ENCODE measurements around the gene SLC25A51.
"Not testable (repeated sequence)": the region's sequence is repeated elsewhere in the genome, so short reads cannot be mapped to it uniquely, and the experiment has no call there.

Gene SLC25A51

DNA sequence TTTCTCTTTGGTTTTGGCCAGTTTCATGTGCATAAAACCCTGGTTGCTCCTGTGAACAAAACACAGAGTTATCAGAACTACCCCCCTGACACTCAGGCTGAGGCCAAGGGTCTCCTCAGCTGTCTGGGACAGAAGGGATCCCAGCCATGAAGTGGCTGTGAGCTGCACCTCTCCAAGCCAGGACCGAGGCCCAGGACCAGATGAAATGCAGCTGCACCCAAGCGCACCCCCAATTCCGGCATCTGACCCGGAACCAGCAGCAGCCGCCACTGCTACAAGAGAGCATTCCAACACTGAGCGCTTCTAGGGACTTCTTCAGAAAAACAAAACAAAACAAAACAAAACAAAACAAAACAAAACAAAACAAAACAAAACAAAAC is 16.0 kb upstream of the SLC25A51 start:
- no peak for DNase-seq (ENCODE audit: low read depth)

GRCh38 chr9:37919246-37919955 is 15.5 kb upstream of the SLC25A51 start:
- DNase-seq (ENCODE audit: low read depth) = no peak

DNA sequence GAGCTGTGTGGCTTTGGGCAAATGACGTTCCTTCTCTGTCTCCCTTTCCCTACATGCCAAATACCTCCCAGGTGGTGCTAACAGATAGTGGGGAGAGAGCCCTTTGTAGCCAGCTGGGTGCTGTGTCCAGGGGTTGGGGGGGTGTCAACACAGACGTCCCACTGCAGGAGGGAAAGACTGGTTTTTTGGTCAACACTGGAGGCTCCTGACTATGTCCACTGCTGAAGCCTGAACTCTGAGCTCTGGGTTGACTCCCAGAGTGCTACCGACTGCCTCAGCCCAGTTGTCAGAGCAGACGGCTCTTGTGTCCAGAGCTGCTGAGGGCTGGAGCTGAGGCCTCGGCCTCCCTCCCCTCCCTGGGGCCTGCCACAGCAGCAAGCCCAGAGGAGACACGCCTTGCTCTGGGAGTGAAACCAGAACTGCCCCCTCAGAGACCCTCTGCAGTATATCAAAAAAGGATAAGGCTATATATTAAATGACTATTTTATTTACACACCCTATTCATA is 14.8 kb upstream of the SLC25A51 start:
- DNase-seq (ENCODE audit: low read depth) = no peak

- no peak for DNase-seq (ENCODE audit: low read depth)
Observed at GRCh38 chr9:37917801-37918664, 14.1 kb upstream of the SLC25A51 start.

GRCh38 chr9:37917313-37917731 is 13.4 kb upstream of the SLC25A51 start:
- DNase-seq (ENCODE audit: low read depth) = no peak

DNA sequence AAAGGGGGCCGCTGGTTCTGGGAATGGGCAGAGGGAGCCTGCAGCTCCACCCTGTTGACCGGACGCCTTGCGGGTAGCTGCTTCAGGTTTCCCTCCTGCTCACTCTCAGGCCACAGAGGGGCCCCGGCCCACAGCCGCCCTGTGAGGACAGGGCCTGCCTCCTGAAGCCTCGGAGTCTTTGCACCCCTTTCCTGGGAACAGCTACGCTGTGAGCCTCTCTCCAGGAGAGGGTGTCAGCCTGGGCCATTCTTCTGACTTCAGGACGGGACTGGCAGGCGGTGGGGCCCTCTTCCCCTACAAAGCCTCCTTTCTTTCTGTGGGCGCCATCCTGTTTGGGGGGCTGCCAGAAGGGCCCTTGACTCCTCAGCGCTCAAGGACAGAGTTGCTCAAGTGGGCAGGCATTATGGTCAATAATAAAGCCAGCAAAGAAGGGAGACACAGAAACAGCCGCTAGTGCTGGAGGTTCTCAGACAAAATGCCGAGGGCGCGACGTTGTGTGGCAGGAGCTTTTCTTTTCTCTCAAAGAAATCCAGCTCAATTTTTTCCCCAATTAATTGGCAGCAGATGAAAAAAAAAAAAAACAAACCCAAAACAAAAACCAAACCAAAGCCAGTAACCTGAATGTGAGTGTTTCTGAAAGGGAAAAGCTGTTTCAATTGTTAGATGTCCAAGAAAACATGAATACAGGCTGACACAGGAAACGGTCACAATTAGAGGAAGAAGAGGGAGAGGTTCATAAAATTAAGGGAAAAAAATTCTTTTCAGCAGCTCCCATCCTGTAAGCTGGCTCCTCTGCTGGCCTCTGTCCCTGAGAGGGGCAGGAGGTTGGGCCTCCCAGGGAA is 12.8 kb upstream of the SLC25A51 start:
- DNase-seq (ENCODE audit: low read depth) = no peak

DNA sequence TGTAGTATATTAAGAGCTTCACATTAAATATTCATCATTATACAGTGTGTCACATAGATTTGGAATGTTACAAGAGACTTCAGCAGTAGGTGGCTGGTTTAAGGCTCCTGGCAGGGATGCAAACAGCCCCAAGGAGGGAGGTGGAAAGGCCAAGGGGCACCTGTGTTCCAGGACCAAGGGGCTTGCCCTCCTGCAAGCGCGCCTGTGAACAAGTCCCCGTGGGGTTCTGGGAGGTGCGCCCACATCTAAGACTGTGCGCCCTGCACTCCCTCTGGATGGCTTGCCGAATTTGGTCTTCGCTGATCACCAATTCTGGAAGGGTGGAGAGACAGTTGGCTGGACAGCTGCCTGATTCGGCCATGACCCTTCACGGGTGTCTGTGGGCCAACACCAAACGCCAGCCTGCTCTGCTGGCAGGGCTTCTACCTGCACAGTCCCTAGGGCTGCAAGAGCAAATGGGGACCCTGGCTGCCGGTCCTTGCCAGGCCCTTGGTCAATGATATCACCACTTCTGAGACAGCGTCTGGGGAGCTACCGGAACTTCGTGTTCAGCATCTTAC is 12.1 kb upstream of the SLC25A51 start:
- no peak for DNase-seq (ENCODE audit: low read depth)

- no peak for DNase-seq (ENCODE audit: low read depth)
Observed at GRCh38 chr9:37914701-37915358, 10.9 kb upstream of the SLC25A51 start.

DNA sequence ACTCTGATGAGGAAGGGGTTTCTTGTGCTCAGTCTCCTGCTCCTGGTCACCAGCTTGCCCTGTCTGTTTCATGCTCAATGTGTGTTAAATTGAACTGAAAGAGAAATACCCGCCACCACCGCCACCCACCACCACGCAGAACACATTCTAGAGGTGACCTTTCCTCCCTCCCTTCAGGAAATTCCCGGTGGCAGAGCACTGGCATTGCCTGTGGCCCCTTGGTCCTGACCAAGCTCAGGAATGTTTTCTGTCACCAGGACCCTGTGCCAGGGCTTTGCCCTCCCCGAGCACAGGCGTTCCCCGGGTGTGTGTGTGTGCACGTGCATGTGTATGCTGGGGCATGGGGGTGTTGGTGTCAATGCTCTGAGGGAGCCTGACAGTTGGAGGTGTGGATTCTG is 10.2 kb upstream of the SLC25A51 start:
- no peak for DNase-seq (ENCODE audit: low read depth)

GRCh38 chr9:37913480-37914153 is 9.7 kb upstream of the SLC25A51 start:
- peak; percentile 90 for DNase-seq (ENCODE audit: low read depth)

DNA sequence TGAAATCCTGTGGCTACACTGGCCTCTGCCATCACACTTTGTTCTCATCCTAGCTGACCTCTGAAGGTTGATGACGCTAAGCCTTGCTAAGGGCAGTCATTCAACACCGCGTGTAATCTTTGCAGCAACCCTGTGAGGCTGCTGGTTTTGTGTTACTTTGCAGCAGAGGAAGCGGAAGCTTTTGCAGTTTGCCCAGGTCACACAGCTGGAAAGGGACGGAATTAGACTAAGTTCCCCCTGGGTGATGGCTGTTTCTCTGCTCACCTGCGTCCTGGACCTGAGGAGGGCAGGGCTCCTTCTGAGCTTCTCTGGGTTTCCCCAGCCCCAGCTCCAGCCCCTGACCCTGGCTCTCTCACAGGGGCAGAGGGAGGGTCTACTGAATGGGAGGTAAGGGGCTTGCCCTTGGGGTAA is 7.3 kb upstream of the SLC25A51 start:
- no peak for DNase-seq (ENCODE audit: low read depth)

DNA sequence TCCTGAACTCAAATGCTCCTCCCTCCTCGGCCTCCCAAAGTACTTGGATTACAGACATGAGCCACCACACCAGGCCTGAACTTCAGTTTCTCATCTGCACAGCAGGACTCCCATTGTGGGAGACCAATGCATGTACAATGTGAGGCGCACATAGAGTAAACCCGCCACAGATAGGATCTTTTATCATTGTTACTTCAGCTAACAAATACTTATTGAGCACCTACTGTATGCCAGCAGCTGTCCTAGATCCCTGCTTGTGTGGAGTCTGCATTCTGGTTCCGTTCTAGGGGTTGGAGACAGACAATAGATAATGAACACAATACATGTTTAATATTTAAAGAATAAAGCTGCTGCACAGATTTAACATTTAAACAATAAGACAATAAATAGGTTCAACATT is 6.3 kb upstream of the SLC25A51 start:
- DNase-seq (ENCODE audit: low read depth) = no peak

GRCh38 chr9:37909836-37910235 is 5.9 kb upstream of the SLC25A51 start:
- not testable (repeated sequence) for DNase-seq (ENCODE audit: low read depth)

DNA sequence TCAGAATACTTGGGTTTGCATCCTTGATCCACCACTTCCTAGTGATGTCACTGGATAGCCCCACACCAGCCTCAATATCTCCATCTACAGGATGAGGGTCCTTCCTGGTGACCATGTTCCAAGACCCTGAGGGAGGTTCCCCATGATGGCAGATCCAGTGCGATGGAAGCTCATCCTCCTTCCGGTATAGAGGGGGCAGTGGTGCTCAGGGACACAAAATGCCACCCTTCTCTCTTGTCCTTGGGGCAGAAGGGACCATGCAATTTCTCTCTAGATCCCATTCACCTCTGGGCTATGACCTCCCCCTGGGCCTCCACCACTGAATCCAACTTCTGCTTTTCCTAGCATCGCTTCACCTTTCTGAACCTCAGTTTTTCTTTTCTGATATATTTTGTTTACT is 5.4 kb upstream of the SLC25A51 start:
- no peak for DNase-seq (ENCODE audit: low read depth)

GRCh38 chr9:37908698-37909186 is 4.8 kb upstream of the SLC25A51 start:
- no peak for DNase-seq (ENCODE audit: low read depth)

- no peak for DNase-seq (ENCODE audit: low read depth)
Observed at GRCh38 chr9:37908283-37908682, 4.4 kb upstream of the SLC25A51 start.

GRCh38 chr9:37906312-37907239 is 2.6 kb upstream of the SLC25A51 start:
- DNase-seq (ENCODE audit: low read depth) = no peak

DNA sequence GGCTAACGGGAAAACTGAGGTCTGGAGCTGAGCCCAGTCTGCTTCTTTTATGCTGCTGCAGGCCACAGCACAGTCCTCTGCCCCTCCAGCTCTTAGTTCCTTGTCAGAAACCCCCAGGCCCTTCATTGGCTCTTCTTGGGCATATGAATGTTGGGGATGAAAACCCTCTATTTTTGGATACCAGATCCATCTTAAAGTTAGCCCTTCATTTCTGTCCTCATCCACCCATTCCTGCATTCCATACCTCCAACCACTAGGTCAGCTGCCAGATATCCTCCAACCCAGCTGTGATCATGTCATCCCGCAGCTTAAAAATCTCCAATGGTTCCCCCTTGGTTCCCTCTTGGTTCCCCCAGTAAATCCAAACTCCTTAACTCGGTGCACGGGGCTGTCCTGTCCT is 1.8 kb upstream of the SLC25A51 start:
- DNase-seq (ENCODE audit: low read depth) = no peak

DNA sequence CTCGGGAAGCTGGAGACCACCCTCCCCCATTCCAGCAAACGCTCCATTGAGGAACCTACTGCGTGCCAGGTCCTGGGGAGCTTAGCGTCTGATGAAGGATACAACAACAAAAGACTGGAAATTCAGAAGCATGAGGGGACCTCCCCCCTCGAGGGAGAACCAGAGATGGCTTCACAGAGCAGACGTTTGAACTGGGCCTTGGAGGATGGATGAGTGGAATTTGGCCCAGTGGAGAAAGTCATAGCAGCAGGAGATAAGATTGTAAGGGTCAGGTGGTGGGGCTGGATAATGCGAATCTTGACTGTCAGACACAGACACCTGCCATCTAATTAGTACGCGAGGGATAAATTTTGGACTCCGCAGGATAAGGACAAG is 1.2 kb upstream of the SLC25A51 start:
- no peak for DNase-seq (ENCODE audit: low read depth)
